Stimulated activated naive B cell treated with anti-CD40 and anti-IgM and Interleukin-4, amounts not matched to agents 10 μg/mL and 1 μg/mL and 100 μg/mL, for 72 hours (primary cell): ENCODE measurements around the gene BHLHE40.
"Not testable (repeated sequence)": the region's sequence is repeated elsewhere in the genome, so short reads cannot be mapped to it uniquely, and the experiment has no call there.

Experiments
- ATAC-seq, 2 donors: fragments of 150-1000 bp; cut with Tn5 transposase; replicated peaks; 2 replicates each; pipeline ENCODE4 v1.10.0; 2021; ENCODE audit warnings: moderate library complexity in 1 of 2
- DNase-seq: peaks from one replicate; pipeline ENCODE4 v3.0.0; 2021
- H3K27ac Mint-ChIP-seq: one replicate; pipeline ENCODE4 v1.8.0; 2022; ENCODE audit warnings: mild to moderate bottlenecking, mixed read lengths
- H3K27me3 Mint-ChIP-seq, 2 donors: one replicate each; pipeline ENCODE4 v1.8.0; 2022; ENCODE audit warnings: mixed read lengths in 2 of 2
- H3K36me3 Mint-ChIP-seq, 2 donors: one replicate each; pipeline ENCODE4 v1.8.0; 2022; ENCODE audit warnings: mixed read lengths in 2 of 2, mild to moderate bottlenecking in 1 of 2
- H3K4me1 Mint-ChIP-seq, 2 donors: one replicate each; pipeline ENCODE4 v1.8.0; 2022; ENCODE audit warnings: mixed read lengths in 2 of 2, mild to moderate bottlenecking in 1 of 2
- H3K4me3 Mint-ChIP-seq, 2 donors: one replicate each; pipeline ENCODE4 v1.8.0; 2022; ENCODE audit warnings: mild to moderate bottlenecking in 2 of 2, mixed read lengths in 2 of 2, moderate library complexity in 1 of 2
- H3K9me3 Mint-ChIP-seq, 2 donors: one replicate each; pipeline ENCODE4 v1.8.0; 2022; ENCODE audit warnings: mixed read lengths in 2 of 2, mild to moderate bottlenecking in 1 of 2

The BHLHE40 gene

GRCh38 chr3:4950351-4950784, 28.9 kb upstream of the BHLHE40 start:
- H3K9me3 Mint-ChIP-seq: no peaks in the 10 kb centered on the region
- no peaks in the 10 kb centered on the region for H3K27me3 Mint-ChIP-seq
- H3K36me3 Mint-ChIP-seq: no peaks in the 10 kb centered on the region
- peaks cover 0 to 6% of the 10 kb centered on the region in 2 donors for H3K4me1 Mint-ChIP-seq
- DNase-seq: no peak
- no peak overlapping the region for H3K4me3 Mint-ChIP-seq
- ATAC-seq: no peak
- no peak overlapping the region for H3K27ac Mint-ChIP-seq

GRCh38 chr3:4950948-4951347, 28.3 kb upstream of the BHLHE40 start:
- no peaks in the 10 kb centered on the region for H3K27me3 Mint-ChIP-seq
- H3K9me3 Mint-ChIP-seq: no peaks in the 10 kb centered on the region
- H3K4me3 Mint-ChIP-seq: no peak overlapping the region
- no peak overlapping the region for H3K27ac Mint-ChIP-seq
- DNase-seq (no peak), ATAC-seq (no peak)
- peaks cover 0 to 6% of the 10 kb centered on the region in 2 donors for H3K4me1 Mint-ChIP-seq
- no peaks in the 10 kb centered on the region for H3K36me3 Mint-ChIP-seq

GRCh38 chr3:4953119-4953518, 26.1 kb upstream of the BHLHE40 start:
- Mint-ChIP-seq H3K9me3 (peaks cover 0 to 3% of the 10 kb centered on the region in 2 donors), H3K4me3 (no peak overlapping the region), H3K36me3 (peaks cover 2 to 4% of the 10 kb centered on the region in 2 donors), H3K27ac (no peak overlapping the region), H3K27me3 (no peaks in the 10 kb centered on the region), H3K4me1 (peaks cover 0 to 6% of the 10 kb centered on the region in 2 donors)
- no peak for DNase-seq
- no peak for ATAC-seq

- Mint-ChIP-seq H3K4me1 (peaks cover 0 to 6% of the 10 kb centered on the region in 2 donors), H3K4me3 (no peak overlapping the region), H3K27ac (no peak overlapping the region)
Observed at GRCh38 chr3:4954256-4955000, 24.8 kb upstream of the BHLHE40 start.

GRCh38 chr3:4956099-4956498, 23.1 kb upstream of the BHLHE40 start:
- Mint-ChIP-seq H3K36me3 (peaks cover 9 to 15% of the 10 kb centered on the region in 2 donors), H3K27ac (no peak overlapping the region), H3K27me3 (no peaks in the 10 kb centered on the region), H3K9me3 (peaks cover 8 to 9% of the 10 kb centered on the region in 2 donors), H3K4me3 (no peak overlapping the region), H3K4me1 (peaks cover 0 to 6% of the 10 kb centered on the region in 2 donors)
- ATAC-seq (no peak), DNase-seq (no peak)

More at GRCh38 chr3:4954256-4955000, 24.8 kb upstream of the BHLHE40 start:
- H3K27me3 Mint-ChIP-seq: no peaks in the 10 kb centered on the region
- H3K9me3 Mint-ChIP-seq: peaks cover 6 to 9% of the 10 kb centered on the region in 2 donors
- ATAC-seq (no peak), DNase-seq (no peak)
- peaks cover 8 to 14% of the 10 kb centered on the region in 2 donors for H3K36me3 Mint-ChIP-seq

- no peak overlapping the region for H3K27ac Mint-ChIP-seq
- no peak for DNase-seq
- no peak for ATAC-seq
- peaks cover 9 to 15% of the 10 kb centered on the region in 2 donors for H3K36me3 Mint-ChIP-seq
- H3K4me3 Mint-ChIP-seq: no peak overlapping the region
- peaks cover 0 to 6% of the 10 kb centered on the region in 2 donors for H3K4me1 Mint-ChIP-seq
- peaks cover 8 to 9% of the 10 kb centered on the region in 2 donors for H3K9me3 Mint-ChIP-seq
- no peaks in the 10 kb centered on the region for H3K27me3 Mint-ChIP-seq
Observed at GRCh38 chr3:4956738-4957137, 22.5 kb upstream of the BHLHE40 start.

GRCh38 chr3:4957978-4958377, 21.3 kb upstream of the BHLHE40 start:
- no peak overlapping the region for H3K27ac Mint-ChIP-seq
- H3K27me3 Mint-ChIP-seq: no peaks in the 10 kb centered on the region
- peaks cover 9 to 15% of the 10 kb centered on the region in 2 donors for H3K36me3 Mint-ChIP-seq
- peaks cover 8 to 9% of the 10 kb centered on the region in 2 donors for H3K9me3 Mint-ChIP-seq
- ATAC-seq: no peak
- H3K4me1 Mint-ChIP-seq: peaks cover 0 to 6% of the 10 kb centered on the region in 2 donors
- no peak overlapping the region for H3K4me3 Mint-ChIP-seq
- no peak for DNase-seq

GRCh38 chr3:4959180-4959579, 20.1 kb upstream of the BHLHE40 start:
- Mint-ChIP-seq H3K27ac (no peak overlapping the region), H3K27me3 (no peaks in the 10 kb centered on the region), H3K4me1 (no peaks in the 10 kb centered on the region), H3K9me3 (peaks cover 8 to 9% of the 10 kb centered on the region in 2 donors), H3K36me3 (peaks cover 9 to 15% of the 10 kb centered on the region in 2 donors), H3K4me3 (no peak overlapping the region)
- DNase-seq (no peak), ATAC-seq (no peak)

GRCh38 chr3:4961865-4962264, 17.4 kb upstream of the BHLHE40 start:
- H3K27me3 Mint-ChIP-seq, ATAC-seq: not testable (repeated sequence)

GRCh38 chr3:4963669-4964570, 15.3 kb upstream of the BHLHE40 start:
- Mint-ChIP-seq H3K36me3 (peaks cover 11 to 20% of the 10 kb centered on the region in 2 donors), H3K27ac (no peak overlapping the region), H3K27me3 (no peaks in the 10 kb centered on the region), H3K9me3 (peaks cover 12 to 14% of the 10 kb centered on the region in 2 donors), H3K4me1 (peaks cover 3 to 15% of the 10 kb centered on the region in 2 donors), H3K4me3 (no peak overlapping the region)
- ATAC-seq: no peak
- DNase-seq: no peak

More at GRCh38 chr3:4961865-4962264, 17.4 kb upstream of the BHLHE40 start:
- H3K27ac Mint-ChIP-seq, H3K4me3 Mint-ChIP-seq, H3K4me1 Mint-ChIP-seq, DNase-seq: not testable (repeated sequence)
- H3K9me3 Mint-ChIP-seq: peaks cover 8 to 11% of the 10 kb centered on the region in 2 donors
- H3K36me3 Mint-ChIP-seq: peaks cover 9 to 21% of the 10 kb centered on the region in 2 donors

GRCh38 chr3:4966006-4966405, 13.2 kb upstream of the BHLHE40 start:
- H3K36me3 Mint-ChIP-seq: peaks cover 6 to 18% of the 10 kb centered on the region in 2 donors
- H3K27me3 Mint-ChIP-seq, H3K27ac Mint-ChIP-seq, ATAC-seq, H3K4me3 Mint-ChIP-seq, DNase-seq: not testable (repeated sequence)
- H3K9me3 Mint-ChIP-seq: peaks cover 7 to 10% of the 10 kb centered on the region in 2 donors
- peaks cover 7 to 16% of the 10 kb centered on the region in 2 donors for H3K4me1 Mint-ChIP-seq

GRCh38 chr3:4967683-4968082, 11.6 kb upstream of the BHLHE40 start:
- not testable (repeated sequence) for H3K27ac Mint-ChIP-seq, DNase-seq, H3K4me3 Mint-ChIP-seq, ATAC-seq, H3K27me3 Mint-ChIP-seq
- Mint-ChIP-seq H3K4me1 (peaks cover 7 to 16% of the 10 kb centered on the region in 2 donors), H3K36me3 (peaks cover 6 to 18% of the 10 kb centered on the region in 2 donors), H3K9me3 (peaks cover 7 to 10% of the 10 kb centered on the region in 2 donors)

- Mint-ChIP-seq H3K36me3 (peaks cover 6 to 17% of the 10 kb centered on the region in 2 donors), H3K9me3 (peaks cover 7 to 10% of the 10 kb centered on the region in 2 donors), H3K4me1 (peaks cover 26 to 38% of the 10 kb centered on the region in 2 donors)
- not testable (repeated sequence) for H3K4me3 Mint-ChIP-seq, ATAC-seq, H3K27ac Mint-ChIP-seq, DNase-seq, H3K27me3 Mint-ChIP-seq
Observed at GRCh38 chr3:4971437-4971836, 7.8 kb upstream of the BHLHE40 start.

GRCh38 chr3:4971838-4972237, 7.4 kb upstream of the BHLHE40 start:
- DNase-seq (no peak), ATAC-seq (no peak)
- H3K27me3 Mint-ChIP-seq: no peaks in the 10 kb centered on the region
- H3K9me3 Mint-ChIP-seq: peaks cover 7 to 9% of the 10 kb centered on the region in 2 donors
- no peak overlapping the region for H3K4me3 Mint-ChIP-seq
- no peak overlapping the region for H3K27ac Mint-ChIP-seq
- peaks cover 28 to 42% of the 10 kb centered on the region in 2 donors for H3K4me1 Mint-ChIP-seq
- H3K36me3 Mint-ChIP-seq: peaks cover 6 to 13% of the 10 kb centered on the region in 2 donors
